ENCODE measurements around the gene SPACA7.

The SPACA7 gene

GRCh38 chr13:112447761-112448603 lies 71.8 kb downstream of the SPACA7 start:
- DNase-seq (ENCODE audit: low spot score), result no peak

- no peak for DNase-seq (ENCODE audit: low spot score)
These were observed 72.7 kb downstream of the SPACA7 start for GRCh38 chr13:112448621-112449544.

GRCh38 chr13:112449545-112449930 lies 73.4 kb downstream of the SPACA7 start:
- no peak for DNase-seq (ENCODE audit: low spot score)

- DNase-seq (ENCODE audit: low spot score), result no peak
These were observed 74.2 kb downstream of the SPACA7 start for GRCh38 chr13:112450118-112450903.

GRCh38 chr13:112450904-112451240 lies 74.7 kb downstream of the SPACA7 start:
- DNase-seq (ENCODE audit: low spot score), result no peak

- DNase-seq (ENCODE audit: low spot score), result no peak
These were observed 75.6 kb downstream of the SPACA7 start for GRCh38 chr13:112451512-112452379.

GRCh38 chr13:112452380-112453206 lies 76.4 kb downstream of the SPACA7 start:
- no peak for DNase-seq (ENCODE audit: low spot score)

GRCh38 chr13:112453207-112453829 lies 77.2 kb downstream of the SPACA7 start:
- no peak for DNase-seq (ENCODE audit: low spot score)

- no peak for DNase-seq (ENCODE audit: low spot score)
These were observed 77.9 kb downstream of the SPACA7 start for GRCh38 chr13:112453874-112454647.

GRCh38 chr13:112454648-112455334 lies 78.6 kb downstream of the SPACA7 start:
- no peak for DNase-seq (ENCODE audit: low spot score)

GRCh38 chr13:112455476-112456059 lies 79.4 kb downstream of the SPACA7 start:
- DNase-seq (ENCODE audit: low spot score), result no peak

GRCh38 chr13:112456138-112457056 lies 80.2 kb downstream of the SPACA7 start:
- DNase-seq (ENCODE audit: low spot score), result no peak

GRCh38 chr13:112457081-112457480 lies 80.9 kb downstream of the SPACA7 start:
- no peak for DNase-seq (ENCODE audit: low spot score)

GRCh38 chr13:112457485-112457884 lies 81.3 kb downstream of the SPACA7 start:
- no peak for DNase-seq (ENCODE audit: low spot score)

- no peak for DNase-seq (ENCODE audit: low spot score)
These were observed 86.3 kb downstream of the SPACA7 start for GRCh38 chr13:112462408-112462807.

- DNase-seq (ENCODE audit: low spot score), result no peak
These were observed 88.6 kb downstream of the SPACA7 start for GRCh38 chr13:112464720-112465119.

All from activated CD4-positive, alpha-beta T cell treated with anti-CD3 and anti-CD28 coated beads, Interleukin-2, Interleukin-4, amounts not matched to agents 100 ng/mL and 50 ng/mL, durations not matched to agents 16 hours and 8 hours (primary cell).